ENCODE data around the gene CCDC180. TPM values are rescaled to one million over a fixed set of nuclear protein-coding genes. Genes with fewer than 3 reads are reported as not detected.

The CCDC180 gene
- total and polyA plus RNA-seq, 11 donors = 0.55 to 5.3 (median 2.2) TPM

GRCh38 chr9:97284798-97285197 lies 22.7 kb upstream of the CCDC180 start:
- TF ChIP-seq CTCF (IDR thresholded peaks at IDR 0.05) (no peak), POLR2A (IDR thresholded peaks at IDR 0.05) (no peak)
- no peak for ATAC-seq

GRCh38 chr9:97292200-97292599 lies 15.3 kb upstream of the CCDC180 start:
- Histone ChIP-seq H3K27me3 (no peaks in the 10 kb centered on the region), H3K4me3 (no peak overlapping the region), H3K4me1 (peaks cover 0 to 30% (median 24%) of the 10 kb centered on the region in 12 donors), H3K27ac (peak overlapping the region in 5 of 12 donors; percentile 33 to 80 (median 45)), H3K9me3 (peaks cover 0 to under 1% (median 0%) of the 10 kb centered on the region in 12 donors), H3K36me3 (peaks cover 0 to 54% (median 24%) of the 10 kb centered on the region in 9 donors)
- DNase-seq (no peak), ATAC-seq (no peak)
- WGBS, 4 donors = 73 to 93% (median 82%) methylated on average over 3 of the region's 3 CpGs
- TF ChIP-seq POLR2A (IDR thresholded peaks at IDR 0.05) = no peak
- no peak for TF ChIP-seq CTCF (IDR thresholded peaks at IDR 0.05)
- intact Hi-C loops (cut with DNase I) = no loop called here

More at GRCh38 chr9:97284798-97285197, 22.7 kb upstream of the CCDC180 start:
- Histone ChIP-seq H3K36me3 (peaks cover 0 to 87% (median 52%) of the 10 kb centered on the region in 9 donors), H3K9me3 (peaks cover 0 to 20% (median 6%) of the 10 kb centered on the region in 12 donors), H3K27ac (no peak overlapping the region), H3K4me3 (no peak overlapping the region), H3K4me1 (no peaks in the 10 kb centered on the region), H3K27me3 (no peaks in the 10 kb centered on the region)
- intact Hi-C loops (cut with DNase I) = no loop called here
- 96 to 99% (median 98%) methylated on average over 2 of the region's 2 CpGs for WGBS, 4 donors
- no peak for DNase-seq

GRCh38 chr9:97293207-97293721 lies 14.2 kb upstream of the CCDC180 start:
- H3K4me3 ChIP-seq = no peak overlapping the region
- peaks cover 0 to 30% (median 24%) of the 10 kb centered on the region in 12 donors for H3K4me1 ChIP-seq
- H3K27ac ChIP-seq = peak overlapping the region in 11 of 12 donors; percentile 45 to 80 (median 63)
- no peaks in the 10 kb centered on the region for H3K27me3 ChIP-seq
- peaks cover 0 to 11% (median 3%) of the 10 kb centered on the region in 12 donors for H3K9me3 ChIP-seq
- DNase-seq (peak in 4 of 5 donors; percentile 67 to 79 (median 72)), ATAC-seq (peak; percentile 74 to 94 (median 86))
- intact Hi-C loops (cut with DNase I) = no loop called here
- 15 to 32% (median 22%) methylated on average over 6 of the region's 6 CpGs for WGBS, 4 donors
- peaks cover 0 to 44% (median 19%) of the 10 kb centered on the region in 9 donors for H3K36me3 ChIP-seq
- TF ChIP-seq CTCF (IDR thresholded peaks at IDR 0.05) = no peak
- no peak for TF ChIP-seq POLR2A (IDR thresholded peaks at IDR 0.05)

GRCh38 chr9:97293818-97294217 lies 13.6 kb upstream of the CCDC180 start:
- Histone ChIP-seq H3K9me3 (peaks cover 0 to 15% (median 3%) of the 10 kb centered on the region in 12 donors), H3K27ac (peak overlapping the region in 11 of 12 donors; percentile 41 to 80 (median 63)), H3K36me3 (peaks cover 0 to 38% (median 13%) of the 10 kb centered on the region in 9 donors), H3K27me3 (no peaks in the 10 kb centered on the region), H3K4me1 (peaks cover 0 to 30% (median 24%) of the 10 kb centered on the region in 12 donors), H3K4me3 (no peak overlapping the region)
- WGBS, 4 donors = 71 to 84% (median 73%) methylated on average over 6 of the region's 6 CpGs
- intact Hi-C loops (cut with DNase I) = no loop called here
- DNase-seq (no peak), ATAC-seq (no peak)
- no peak for TF ChIP-seq POLR2A (IDR thresholded peaks at IDR 0.05)
- TF ChIP-seq CTCF (IDR thresholded peaks at IDR 0.05) = no peak

All from heart left ventricle (tissue), 16 donors.